ENCODE results near the gene MFN1. TPM values are rescaled to one million over a fixed set of nuclear protein-coding genes. Genes with fewer than 3 reads are reported as not detected.

The MFN1 gene
- total RNA-seq, 1 donor from 2014 or later: 29.5 TPM

GRCh38 chr3:179421500-179421899 lies 74.0 kb downstream of the MFN1 start:
- no peak for DNase-seq (ENCODE audit: low spot score)
- intact Hi-C loops (cut with micrococcal nuclease): no loop called here
- Mint-ChIP-seq H3K27me3 (ENCODE audit: insufficient read depth) (no peaks in the 10 kb centered on the region), H3K9me3 (no peaks in the 10 kb centered on the region), H3K27ac (no peak overlapping the region), H3K4me1 (ENCODE audit: low read depth) (no peaks in the 10 kb centered on the region), H3K4me3 (no peak overlapping the region), H3K36me3 (ENCODE audit: low read depth) (peaks cover 19% of the 10 kb centered on the region)

GRCh38 chr3:179425075-179425474 lies 77.6 kb downstream of the MFN1 start:
- Mint-ChIP-seq H3K36me3 (ENCODE audit: low read depth) (peaks cover 14% of the 10 kb centered on the region), H3K4me1 (ENCODE audit: low read depth) (no peaks in the 10 kb centered on the region), H3K4me3 (no peak overlapping the region), H3K27me3 (ENCODE audit: insufficient read depth) (no peaks in the 10 kb centered on the region), H3K9me3 (no peaks in the 10 kb centered on the region), H3K27ac (no peak overlapping the region)
- intact Hi-C loops (cut with micrococcal nuclease): no loop called here
- no peak for DNase-seq (ENCODE audit: low spot score)

GRCh38 chr3:179428876-179429548 lies 81.5 kb downstream of the MFN1 start:
- H3K27ac Mint-ChIP-seq: no peak overlapping the region
- peaks cover 2% of the 10 kb centered on the region for H3K27me3 Mint-ChIP-seq (ENCODE audit: insufficient read depth)
- H3K36me3 Mint-ChIP-seq (ENCODE audit: low read depth): peaks cover 14% of the 10 kb centered on the region
- intact Hi-C loops (cut with micrococcal nuclease): no loop called here
- no peak overlapping the region for H3K4me3 Mint-ChIP-seq
- H3K4me1 Mint-ChIP-seq (ENCODE audit: low read depth): no peaks in the 10 kb centered on the region
- no peak for DNase-seq (ENCODE audit: low spot score)
- H3K9me3 Mint-ChIP-seq: no peaks in the 10 kb centered on the region

DNA sequence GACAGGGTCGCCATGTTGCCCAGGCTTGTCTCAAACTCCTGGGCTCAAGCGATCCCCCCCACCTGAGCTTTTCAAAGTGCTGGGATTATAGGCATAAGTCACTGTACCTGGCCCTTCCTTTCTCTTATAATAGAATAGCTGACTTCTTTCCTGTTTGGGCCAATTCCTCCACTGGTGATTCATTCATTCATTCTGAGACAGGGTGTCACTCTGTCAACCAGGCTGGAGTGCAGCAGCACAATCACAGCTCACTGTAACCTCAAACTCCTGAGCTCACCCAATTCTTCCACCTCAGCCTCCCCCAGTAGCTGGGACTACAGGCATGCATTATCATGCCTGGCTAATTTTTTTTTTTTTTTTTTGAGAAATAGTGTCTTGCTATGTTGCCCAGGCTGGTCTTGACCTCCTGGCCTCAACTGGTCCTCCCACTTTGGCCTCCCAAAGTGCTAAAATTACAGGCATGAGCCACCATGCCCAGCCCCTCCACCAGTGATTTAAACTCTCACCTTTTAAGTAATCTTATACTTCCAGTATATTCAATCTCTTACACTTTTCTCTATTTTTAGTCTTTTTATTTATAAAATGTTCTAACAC lies 82.9 kb downstream of the MFN1 start:
- Mint-ChIP-seq H3K27ac (no peak overlapping the region), H3K4me1 (ENCODE audit: low read depth) (no peaks in the 10 kb centered on the region), H3K36me3 (ENCODE audit: low read depth) (peaks cover 5% of the 10 kb centered on the region), H3K27me3 (ENCODE audit: insufficient read depth) (peaks cover 2% of the 10 kb centered on the region), H3K9me3 (no peaks in the 10 kb centered on the region), H3K4me3 (no peak overlapping the region)
- intact Hi-C loops (cut with micrococcal nuclease): no loop called here
- no peak for DNase-seq (ENCODE audit: low spot score)

- intact Hi-C loops (cut with micrococcal nuclease): no loop called here
- no peak overlapping the region for H3K4me3 Mint-ChIP-seq
- peaks cover 5% of the 10 kb centered on the region for H3K36me3 Mint-ChIP-seq (ENCODE audit: low read depth)
- peaks cover 2% of the 10 kb centered on the region for H3K27me3 Mint-ChIP-seq (ENCODE audit: insufficient read depth)
- no peak for DNase-seq (ENCODE audit: low spot score)
- no peak overlapping the region for H3K27ac Mint-ChIP-seq
- peaks cover 4% of the 10 kb centered on the region for H3K4me1 Mint-ChIP-seq (ENCODE audit: low read depth)
- no peaks in the 10 kb centered on the region for H3K9me3 Mint-ChIP-seq
Measured at GRCh38 chr3:179432021-179432420, 84.5 kb downstream of the MFN1 start.

GRCh38 chr3:179432451-179432850 lies 84.9 kb downstream of the MFN1 start:
- intact Hi-C loops (cut with micrococcal nuclease): no loop called here
- H3K36me3 Mint-ChIP-seq (ENCODE audit: low read depth): peaks cover 5% of the 10 kb centered on the region
- H3K4me1 Mint-ChIP-seq (ENCODE audit: low read depth): peaks cover 5% of the 10 kb centered on the region
- H3K4me3 Mint-ChIP-seq: no peak overlapping the region
- H3K27ac Mint-ChIP-seq: no peak overlapping the region
- H3K9me3 Mint-ChIP-seq: no peaks in the 10 kb centered on the region
- DNase-seq (ENCODE audit: low spot score): no peak
- peaks cover 2% of the 10 kb centered on the region for H3K27me3 Mint-ChIP-seq (ENCODE audit: insufficient read depth)

DNA sequence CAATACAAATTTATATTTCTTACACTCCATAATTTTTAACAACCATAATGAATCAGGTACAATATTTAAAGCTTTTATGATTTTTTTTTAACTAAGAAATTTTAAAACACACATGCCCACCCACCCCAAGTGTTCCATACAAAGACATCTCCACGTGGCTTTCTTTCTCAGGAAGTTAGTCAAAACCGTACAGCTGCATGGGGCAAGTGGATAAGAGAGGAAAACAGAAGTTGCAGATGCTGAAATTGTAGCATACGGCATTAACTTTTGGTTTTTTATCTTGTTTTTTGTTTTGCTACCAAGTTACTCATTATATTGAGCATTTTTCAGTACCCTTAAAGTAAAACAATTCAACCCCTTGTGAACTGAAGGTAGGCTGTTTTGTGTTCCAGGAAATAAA lies 89.0 kb downstream of the MFN1 start:
- no peak for DNase-seq (ENCODE audit: low spot score)
- Mint-ChIP-seq H3K27me3 (ENCODE audit: insufficient read depth) (peaks cover 2% of the 10 kb centered on the region), H3K27ac (no peak overlapping the region), H3K4me3 (no peak overlapping the region), H3K9me3 (no peaks in the 10 kb centered on the region), H3K4me1 (ENCODE audit: low read depth) (peaks cover 14% of the 10 kb centered on the region), H3K36me3 (ENCODE audit: low read depth) (peaks cover 5% of the 10 kb centered on the region)
- intact Hi-C loops (cut with micrococcal nuclease): no loop called here

- intact Hi-C loops (cut with micrococcal nuclease): no loop called here
- Mint-ChIP-seq H3K4me3 (no peak overlapping the region), H3K27ac (no peak overlapping the region), H3K9me3 (no peaks in the 10 kb centered on the region), H3K4me1 (ENCODE audit: low read depth) (peaks cover 14% of the 10 kb centered on the region), H3K27me3 (ENCODE audit: insufficient read depth) (peaks cover 3% of the 10 kb centered on the region), H3K36me3 (ENCODE audit: low read depth) (peaks cover 2% of the 10 kb centered on the region)
- no peak for DNase-seq (ENCODE audit: low spot score)
Measured at GRCh38 chr3:179438841-179439240, 91.3 kb downstream of the MFN1 start.

Other genes with a start within 250 kb of the MFN1 start
- 18.9 and 19.7 TPM in 2 replicates for gene PIK3CA, start 199.4 kb upstream of the MFN1 start, total RNA-seq
- 0.10 and 0.47 TPM in 2 replicates for gene KCNMB3, start 96.6 kb upstream of the MFN1 start, total RNA-seq
- 36.2 and 37.0 TPM in 2 replicates for gene ZNF639, start 24.7 kb upstream of the MFN1 start, total RNA-seq
- 13.9 and 15.4 TPM in 2 replicates for gene GNB4, start 103.8 kb downstream of the MFN1 start, total RNA-seq
- 113 and 117 TPM in 2 replicates for gene ACTL6A, start 215.2 kb downstream of the MFN1 start, total RNA-seq